HepG2 (cell line): ENCODE measurements around the gene SSX2IP.

Experiments
- FOXP1 ChIP-seq, 2 experiments: fragments of 450-650 bp in 1 of 2; IDR thresholded peaks; 2 replicates each; pipeline ENCODE4 v1.6.1; 2017 to 2018; ENCODE audit warnings: antibody characterized with exemption in 1 of 2
- NCOA5 ChIP-seq: sonication (generic); formaldehyde crosslinking; IDR thresholded peaks from 2 replicates; pipeline ENCODE4 v1.4.0; 2020; ENCODE audit warnings: missing genetic modification reagents
- TSC22D2 ChIP-seq: sonication (generic); formaldehyde crosslinking; IDR thresholded peaks from 2 replicates; pipeline ENCODE4 v1.5.1; 2020; ENCODE audit warnings: missing genetic modification reagents, mild to moderate bottlenecking, borderline replicate concordance
- YY1 ChIP-seq: IDR thresholded peaks from 2 replicates; pipeline ENCODE4 v1.6.1; 2011; ENCODE audit warnings: low read length, low read depth, moderate library complexity, mild to moderate bottlenecking; ENCODE audit not compliant: insufficient read depth, insufficient replicate concordance
- ZBTB1 ChIP-seq: sonication (generic); formaldehyde crosslinking; IDR thresholded peaks from 2 replicates; pipeline ENCODE4 v1.4.0; 2020; ENCODE audit warnings: missing genetic modification reagents, borderline replicate concordance
- ZFX ChIP-seq: sonication (generic); formaldehyde crosslinking; IDR thresholded peaks from 2 replicates; pipeline ENCODE4 v1.4.0; 2020; ENCODE audit warnings: mild to moderate bottlenecking, low read depth, missing genetic modification reagents, moderate library complexity
- ZNF784 ChIP-seq: sonication (generic); formaldehyde crosslinking; IDR thresholded peaks from 2 replicates; pipeline ENCODE4 v1.5.1; 2020; ENCODE audit warnings: missing genetic modification reagents, mild to moderate bottlenecking, borderline replicate concordance

- no peak for TF ChIP-seq TSC22D2 (CRISPR knock-in tag)
- no peak for TF ChIP-seq ZFX (CRISPR knock-in tag)
- TF ChIP-seq FOXP1 (IDR thresholded peaks at IDR 0.05): no peak
- TF ChIP-seq FOXP1 (CRISPR knock-in tag; IDR thresholded peaks at IDR 0.05): no peak
- no peak for TF ChIP-seq ZNF784 (CRISPR knock-in tag)
- TF ChIP-seq YY1: no peak
- TF ChIP-seq ZBTB1 (CRISPR knock-in tag): no peak
- no peak for TF ChIP-seq NCOA5 (CRISPR knock-in tag)
Observed at GRCh38 chr1:84698151-84699110, 8.2 kb upstream of the SSX2IP start.
